Lower leg skin (tissue), 4 donors: ENCODE data around the gene TRANK1. TPM values are rescaled to one million over a fixed set of nuclear protein-coding genes. Genes with fewer than 3 reads are reported as not detected.

Experiments
- DNase-seq, 2 donors: peaks; one replicate each; pipeline ENCODE4 v3.0.0-alpha.2; 2019; ENCODE audit warnings: low spot score in 2 of 2
- H3K4me3 ChIP-seq: fragments of 200-600 bp; sonication (generic); 2 replicates; pipeline ENCODE4 v1.5.1; 2017; ENCODE audit warnings: mild to moderate bottlenecking, low read depth; ENCODE audit not compliant: poor library complexity, severe bottlenecking
- CTCF ChIP-seq, 3 donors: fragments of 450-650 bp; IDR thresholded peaks; one replicate each; pipeline ENCODE4 v1.5.1; 2016; ENCODE audit warnings: antibody characterized with exemption in 3 of 3, mild to moderate bottlenecking in 3 of 3, moderate library complexity in 2 of 3
- POLR2A ChIP-seq, 2 donors: fragments of 450-650 bp; IDR thresholded peaks; one replicate each; pipeline ENCODE4 v1.6.1; 2016 to 2017; ENCODE audit warnings: antibody characterized with exemption in 2 of 2, mild to moderate bottlenecking in 1 of 2, moderate library complexity in 1 of 2
- WGBS, 2 donors: methylation state at CpG; one replicate each; pipeline ENCODE4 v1.1.5; 2018; 5-methylcytosine and 5-hydroxymethylcytosine counted together
- intact Hi-C: fragments of 100-400 bp; cut with DNase I; formaldehyde crosslinking; loops from one replicate; pipeline ENCODE4 v1.15.0; 2023; ENCODE audit warnings: low total_unique reads
- total RNA-seq, 4 donors: library from RNA; depleted of rRNA; stranded (reverse); fragments of >200 nt; gene quantifications; one replicate each; pipeline ENCODE4 v1.1.0, GENCODE V29; 2016

Gene TRANK1
- total RNA-seq, 4 donors from 2014 or later = 2.6 to 5.1 (median 3.3) TPM

GRCh38 chr3:36842275-36842674, 102.6 kb downstream of the TRANK1 start:
- intact Hi-C loops = no loop called here
- no peak for DNase-seq
- TF ChIP-seq POLR2A (IDR thresholded peaks at IDR 0.05) = no peak
- no peak for TF ChIP-seq CTCF (IDR thresholded peaks at IDR 0.05)
- H3K4me3 ChIP-seq = no peak overlapping the region
- WGBS, 2 donors = 96 to 99% methylated on average over 5 of the region's 5 CpGs

GRCh38 chr3:36840453-36840921, 104.4 kb downstream of the TRANK1 start:
- intact Hi-C loops = no loop called here
- 55 to 58% methylated on average over 5 of the region's 5 CpGs for WGBS, 2 donors
- TF ChIP-seq POLR2A (IDR thresholded peaks at IDR 0.05) (no peak), CTCF (IDR thresholded peaks at IDR 0.05) (no peak)
- DNase-seq = no peak
- no peak overlapping the region for H3K4me3 ChIP-seq

GRCh38 chr3:36837089-36837488, 107.8 kb downstream of the TRANK1 start:
- TF ChIP-seq POLR2A (IDR thresholded peaks at IDR 0.05) (no peak), CTCF (IDR thresholded peaks at IDR 0.05) (no peak)
- intact Hi-C loops = no loop called here
- DNase-seq = no peak
- H3K4me3 ChIP-seq = no peak overlapping the region
- WGBS, 2 donors = 67 to 79% methylated on average over 3 of the region's 3 CpGs

GRCh38 chr3:36833160-36833814, 111.6 kb downstream of the TRANK1 start:
- WGBS, 2 donors = 96 to 97% methylated on average over 10 of the region's 10 CpGs
- TF ChIP-seq CTCF (IDR thresholded peaks at IDR 0.05) = no peak
- TF ChIP-seq POLR2A (IDR thresholded peaks at IDR 0.05) = no peak
- intact Hi-C loops = no loop called here
- DNase-seq = no peak
- no peak overlapping the region for H3K4me3 ChIP-seq

- intact Hi-C loops = no loop called here
- 88 to 91% methylated on average over 6 of the region's 6 CpGs for WGBS, 2 donors
- TF ChIP-seq CTCF (IDR thresholded peaks at IDR 0.05) (no peak), POLR2A (IDR thresholded peaks at IDR 0.05) (no peak)
- no peak overlapping the region for H3K4me3 ChIP-seq
- no peak for DNase-seq
Observed at GRCh38 chr3:36832406-36832805, 112.4 kb downstream of the TRANK1 start.

- WGBS, 2 donors = 80 to 86% methylated on average over 5 of the region's 5 CpGs
- no peak for TF ChIP-seq CTCF (IDR thresholded peaks at IDR 0.05)
- TF ChIP-seq POLR2A (IDR thresholded peaks at IDR 0.05) = no peak
- no peak overlapping the region for H3K4me3 ChIP-seq
- intact Hi-C loops = no loop called here
- DNase-seq = no peak
Observed at GRCh38 chr3:36827133-36827532, 117.7 kb downstream of the TRANK1 start.
